ENCODE data around the gene RPL7A. TPM values are rescaled to one million over a fixed set of nuclear protein-coding genes. Genes with fewer than 3 reads are reported as not detected.

RPL7A gene
- total and polyA plus RNA-seq, 2 of the 13 experiments (the other 11 are each of a cell fraction or from before 2014, with no cell fraction given), result 2,401 to 2,938 TPM

DNA sequence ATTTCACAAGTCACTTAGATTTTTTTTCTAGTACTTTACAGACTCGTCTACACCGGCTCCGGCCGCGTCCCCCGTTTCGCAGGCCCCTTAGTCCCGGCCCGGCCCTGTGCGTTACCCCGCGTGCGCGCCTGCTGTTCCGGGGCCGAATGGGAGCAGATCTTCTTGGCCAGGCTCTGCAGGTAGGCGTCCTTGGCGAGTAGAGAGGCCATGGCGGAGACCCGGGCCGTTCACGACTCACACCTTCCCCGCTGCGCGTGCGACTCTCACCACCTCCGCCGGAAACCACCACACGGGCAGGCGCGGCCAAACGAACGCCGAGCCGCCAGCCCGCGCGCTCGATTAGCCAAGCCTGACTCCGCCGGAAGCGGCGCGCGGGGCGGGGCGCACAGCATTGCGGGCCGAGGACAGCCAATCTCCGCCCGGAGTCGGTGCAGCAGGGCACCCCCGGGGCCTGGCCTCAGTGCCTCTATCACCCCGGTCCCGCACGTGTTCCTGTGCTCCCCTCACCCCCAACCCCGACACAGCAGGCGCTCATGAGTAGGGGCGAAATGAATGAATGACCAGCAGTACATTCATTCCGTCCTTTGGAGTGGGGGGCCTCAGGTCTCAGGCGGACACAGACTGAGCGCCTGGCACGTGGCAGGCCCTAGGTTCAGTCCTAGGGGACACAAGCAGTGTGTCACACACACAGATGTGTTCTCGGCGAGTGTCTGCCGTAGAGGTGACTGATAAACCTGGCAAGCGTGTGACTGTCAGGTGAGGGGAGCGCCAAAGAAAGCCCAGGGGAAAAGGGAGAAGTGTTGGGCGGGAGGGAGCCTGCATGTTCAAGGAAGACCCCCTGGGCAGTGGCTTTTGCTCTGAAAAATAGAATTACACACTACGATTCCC is 11.8 kb upstream of the RPL7A start, which contains the start of gene SURF6 (continued):
- no peak for TF ChIP-seq ZNF121 (CRISPR knock-in tag; IDR thresholded peaks at IDR 0.05)
- TF ChIP-seq, protein P1, sequence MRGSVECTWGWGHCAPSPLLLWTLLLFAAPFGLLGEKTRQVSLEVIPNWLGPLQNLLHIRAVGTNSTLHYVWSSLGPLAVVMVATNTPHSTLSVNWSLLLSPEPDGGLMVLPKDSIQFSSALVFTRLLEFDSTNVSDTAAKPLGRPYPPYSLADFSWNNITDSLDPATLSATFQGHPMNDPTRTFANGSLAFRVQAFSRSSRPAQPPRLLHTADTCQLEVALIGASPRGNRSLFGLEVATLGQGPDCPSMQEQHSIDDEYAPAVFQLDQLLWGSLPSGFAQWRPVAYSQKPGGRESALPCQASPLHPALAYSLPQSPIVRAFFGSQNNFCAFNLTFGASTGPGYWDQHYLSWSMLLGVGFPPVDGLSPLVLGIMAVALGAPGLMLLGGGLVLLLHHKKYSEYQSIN (CRISPR knock-in tag; IDR thresholded peaks at IDR 0.05; ENCODE audit: borderline replicate concordance), result 0 out of 2 replicates have a peak, but pooled peaks have one; percentile 15
- no peak for TF ChIP-seq RBAK (CRISPR knock-in tag; IDR thresholded peaks at IDR 0.05)
- peak; percentile 84; the same call in 1 of the 2 replicates for TF ChIP-seq ZNF768 (CRISPR knock-in tag; IDR thresholded peaks at IDR 0.05)
- TF ChIP-seq ZNF713 (CRISPR knock-in tag; IDR thresholded peaks at IDR 0.05), result no peak; the same call in 1 of the 2 replicates
- TF ChIP-seq ZFY (CRISPR knock-in tag; IDR thresholded peaks at IDR 0.05), result peak; percentile 91
- TF ChIP-seq ZSCAN9 (CRISPR knock-in tag; IDR thresholded peaks at IDR 0.05; ENCODE audit: borderline replicate concordance), result peak; percentile 82; the same call in 1 of the 2 replicates
- peak; percentile 88; the same call in 1 of the 2 replicates for TF ChIP-seq ZNF761 (CRISPR knock-in tag; conservative IDR thresholded peaks at IDR 0.05)
- no peak for TF ChIP-seq U2AF1 (optimal IDR thresholded peaks at IDR 0.05; ENCODE audit: low read depth, low read length)

DNA sequence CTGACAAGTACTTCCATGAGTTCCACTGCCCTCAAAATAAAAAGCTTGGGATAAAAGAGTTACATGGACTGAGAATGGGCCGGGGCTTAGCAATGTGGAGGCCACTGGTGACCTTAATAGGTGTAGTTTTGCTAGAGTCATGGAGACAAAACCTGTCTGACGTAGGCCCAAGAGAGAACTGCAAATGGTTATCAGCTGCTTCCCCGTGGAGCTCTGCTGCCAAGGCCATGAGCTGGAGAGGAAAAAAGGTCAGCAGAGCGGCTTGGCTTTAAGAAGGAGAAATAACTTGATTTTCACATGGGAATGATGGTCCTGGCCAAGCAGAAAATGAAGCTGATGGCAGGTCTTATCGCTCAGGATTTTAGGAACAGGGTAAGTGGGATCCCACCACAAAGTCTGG is 8.4 kb upstream of the RPL7A start:
- in situ Hi-C loops (cut with HindIII; ENCODE audit: extremely low pct_ligation_motif_present, low pct_unique_long_range_greater_than_20kb) (no loop called here), intact Hi-C loops (cut with micrococcal nuclease; ENCODE audit: unreplicated experiment) (no loop called here)
- H3K27me3 ChIP-seq (ENCODE audit: control insufficient read depth in 1 of 2, insufficient read depth in 2 of 2, low read length in 2 of 2), result no peaks in the 10 kb centered on the region; a peak in 1 of 5 replicates
- H2AFZ ChIP-seq (ENCODE audit: low read length), result no peak overlapping the region
- no peaks in the 10 kb centered on the region for H3K9me3 ChIP-seq (ENCODE audit: low read length)
- peaks cover 13% of the 10 kb centered on the region for H3K4me1 ChIP-seq (ENCODE audit: insufficient read depth, low read length)
- FAIRE-seq (no peak), ATAC-seq (no peak), DNase-seq (ENCODE audit: low spot score) (no peak)
- H3K9ac ChIP-seq (ENCODE audit: insufficient read depth, low read depth, low read length), result no peak overlapping the region
- peaks cover 6 to 48% of the 10 kb centered on the region in 2 experiments; a peak in 4 of 5 replicates for H3K36me3 ChIP-seq (replicated peaks in 1 of 2; ENCODE audit: control insufficient read depth in 1 of 2, insufficient read depth in 2 of 2, low read length in 2 of 2)
- no TSS peak for BruUV-seq (replicated peaks)
- ChIA-PET POLR2A (interaction anchor here (0.9 kb wide), 1 partner anchor 8 kb away, joined by 4 read pairs; the partner anchor contains the start of genes MED22 and RPL7A), CTCF (ENCODE audit: low intra/inter-chr PET ratio, low total read pairs) (no interaction called here)
- 90% methylated on average over 5 of the region's 5 CpGs for WGBS (ENCODE audit: low lambda C conversion rate)
- no peak overlapping the region for H3K4me2 ChIP-seq (ENCODE audit: low read depth, low read length)
- H3K79me2 ChIP-seq (ENCODE audit: insufficient read depth, low read length), result peaks cover 13% of the 10 kb centered on the region
- no peak overlapping the region for H3K27ac ChIP-seq (ENCODE audit: extremely low read length, insufficient read depth, low read length)
- H4K20me1 ChIP-seq (ENCODE audit: insufficient read depth, low read length), result no peaks in the 10 kb centered on the region
- H3K4me3 ChIP-seq (replicated peaks in 1 of 3; ENCODE audit: insufficient read depth in 1 of 3, low read depth in 2 of 3, low read length in 3 of 3), result no peak overlapping the region
- no peak for TF ChIP-seq ZBTB7A (CRISPR knock-in tag; IDR thresholded peaks at IDR 0.05)
- no peak for TF ChIP-seq FOXP4 (CRISPR knock-in tag; IDR thresholded peaks at IDR 0.05)
- TF ChIP-seq, protein P2, sequence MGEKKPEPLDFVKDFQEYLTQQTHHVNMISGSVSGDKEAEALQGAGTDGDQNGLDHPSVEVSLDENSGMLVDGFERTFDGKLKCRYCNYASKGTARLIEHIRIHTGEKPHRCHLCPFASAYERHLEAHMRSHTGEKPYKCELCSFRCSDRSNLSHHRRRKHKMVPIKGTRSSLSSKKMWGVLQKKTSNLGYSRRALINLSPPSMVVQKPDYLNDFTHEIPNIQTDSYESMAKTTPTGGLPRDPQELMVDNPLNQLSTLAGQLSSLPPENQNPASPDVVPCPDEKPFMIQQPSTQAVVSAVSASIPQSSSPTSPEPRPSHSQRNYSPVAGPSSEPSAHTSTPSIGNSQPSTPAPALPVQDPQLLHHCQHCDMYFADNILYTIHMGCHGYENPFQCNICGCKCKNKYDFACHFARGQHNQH (CRISPR knock-in tag; IDR thresholded peaks at IDR 0.05), result no peak
- no peak for TF ChIP-seq ERF (CRISPR knock-in tag; IDR thresholded peaks at IDR 0.05)
- TF ChIP-seq ETV6 (CRISPR knock-in tag; conservative IDR thresholded peaks at IDR 0.05), result no peak
- TF ChIP-seq ARNTL (CRISPR knock-in tag; IDR thresholded peaks at IDR 0.05), result no peak
- TF ChIP-seq ZNF710 (CRISPR knock-in tag; IDR thresholded peaks at IDR 0.05; ENCODE audit: borderline replicate concordance), result no peak
- TF ChIP-seq U2AF1 (optimal IDR thresholded peaks at IDR 0.05; ENCODE audit: low read depth, low read length), result no peak

All from HepG2 (cell line).